NCI-H187 (cell line): ENCODE measurements around the gene RUNDC1.
"Not testable (repeated sequence)": the region's sequence is repeated elsewhere in the genome, so short reads cannot be mapped to it uniquely, and the experiment has no call there.

Experiments
- DNase-seq, 2 experiments: peaks; one replicate each; lab custom pipeline; 2025; lab: John Stamatoyannopoulos, UW

Gene RUNDC1

GRCh38 chr17:42980274-42980765, at the start of gene RUNDC1:
RUNDC1 (plus strand) TSS chr17:42980565; CDS start chr17:42980577, 12 bp downstream.
- DNase-seq: peak; percentile 82 to 91

- peak in 1 of 2 experiments; percentile 3 for DNase-seq
Observed at GRCh38 chr17:42937712-42938596, 42.4 kb upstream of the RUNDC1 start.

- no peak for DNase-seq
Observed at GRCh38 chr17:42944211-42944610, 36.2 kb upstream of the RUNDC1 start.

GRCh38 chr17:42946812-42947211, 33.6 kb upstream of the RUNDC1 start:
- no peak for DNase-seq

GRCh38 chr17:42950044-42950783, 30.2 kb upstream of the RUNDC1 start:
- no peak for DNase-seq

- DNase-seq: no peak
Observed at GRCh38 chr17:42953669-42954068, 26.7 kb upstream of the RUNDC1 start.

GRCh38 chr17:42964161-42964932, 16.0 kb upstream of the RUNDC1 start, which contains the start of gene AARSD1:
AARSD1 (minus strand) TSS chr17:42964454; CDS start chr17:42964440, 14 bp downstream.
- DNase-seq: peak; percentile 81 to 82

- no peak for DNase-seq
Observed at GRCh38 chr17:42967925-42968324, 12.4 kb upstream of the RUNDC1 start.

GRCh38 chr17:42969001-42969581, 11.3 kb upstream of the RUNDC1 start:
- no peak for DNase-seq

GRCh38 chr17:42971589-42971988, 8.8 kb upstream of the RUNDC1 start:
- no peak for DNase-seq

GRCh38 chr17:42973323-42973722, 7.0 kb upstream of the RUNDC1 start:
- not testable (repeated sequence) for DNase-seq

- no peak for DNase-seq
Observed at GRCh38 chr17:42975265-42975664, 5.1 kb upstream of the RUNDC1 start.

- not testable (repeated sequence) for DNase-seq
Observed at GRCh38 chr17:42975701-42976100, 4.7 kb upstream of the RUNDC1 start.

- DNase-seq: peak in 1 of 2 experiments; percentile 18
Observed at GRCh38 chr17:42979511-42980273, 673 bp upstream of the RUNDC1 start, which contains the start of gene PTGES3L. PTGES3L (minus strand) TSS chr17:42980080; CDS start chr17:42980053, 27 bp downstream.

- no peak for DNase-seq
Observed at GRCh38 chr17:42980766-42981397, 517 bp downstream of the RUNDC1 start.

GRCh38 chr17:42982266-42982665, 1.9 kb downstream of the RUNDC1 start:
- no peak for DNase-seq

GRCh38 chr17:42985225-42985624, 4.9 kb downstream of the RUNDC1 start:
- no peak for DNase-seq

- no peak for DNase-seq
Observed at GRCh38 chr17:42989141-42989540, 8.8 kb downstream of the RUNDC1 start.

- no peak for DNase-seq
Observed at GRCh38 chr17:42989726-42990652, 9.6 kb downstream of the RUNDC1 start.
